ENCODE measurements around the gene CIDEC. TPM values are rescaled to one million over a fixed set of nuclear protein-coding genes. Genes with fewer than 3 reads are reported as not detected.

CIDEC gene
- total and polyA plus RNA-seq, 9 of the 15 experiments (the other 6 are each of a cell fraction or from before 2014, with no cell fraction given): not detected

GRCh38 chr3:9890249-9891071 is 10.4 kb upstream of the CIDEC start, which contains the start of gene JAGN1 (continued):
- no peak for TF ChIP-seq ZFP91 (CRISPR knock-in tag; IDR thresholded peaks at IDR 0.05)
- TF ChIP-seq ZNF589 (CRISPR knock-in tag; IDR thresholded peaks at IDR 0.05; ENCODE audit: low read depth): no peak
- no peak; the same call in 1 of the 2 replicates for TF ChIP-seq ATF6 (CRISPR knock-in tag; IDR thresholded peaks at IDR 0.05)
- TF ChIP-seq RFX1 (IDR thresholded peaks at IDR 0.05): no peak
- no peak for TF ChIP-seq ARNT (IDR thresholded peaks at IDR 0.05)
- no peak for TF ChIP-seq ZNF518B (CRISPR knock-in tag; IDR thresholded peaks at IDR 0.05)
- peak; percentile 42; the same call in 1 of the 2 replicates for TF ChIP-seq ETS1 (conservative IDR thresholded peaks at IDR 0.05; ENCODE audit: control insufficient read depth, low read depth, low read length)
- no peak for TF ChIP-seq ILK (tag; IDR thresholded peaks at IDR 0.05; ENCODE audit: borderline replicate concordance, low read depth)
- 0 out of 2 replicates have a peak, but pooled peaks have one; percentile 4 for TF ChIP-seq CBFA2T3 (IDR thresholded peaks at IDR 0.05)
- no peak for TF ChIP-seq ZBED1 (IDR thresholded peaks at IDR 0.05)
- 0 out of 2 replicates have a peak, but pooled peaks have one; percentile 34 for TF ChIP-seq GMEB1 (CRISPR knock-in tag; IDR thresholded peaks at IDR 0.05)
- TF ChIP-seq ZNF143 (CRISPR knock-in tag; IDR thresholded peaks at IDR 0.05): no peak; the same call in 1 of the 2 replicates
- TF ChIP-seq ZNF398 (CRISPR knock-in tag; IDR thresholded peaks at IDR 0.05): no peak
